ENCODE results near the gene TCF7L1. TPM values are rescaled to one million over a fixed set of nuclear protein-coding genes. Genes with fewer than 3 reads are reported as not detected.

The TCF7L1 gene
- total and polyA plus RNA-seq, 2 of the 13 experiments (the other 11 are each of a cell fraction or from before 2014, with no cell fraction given): 0.04 to 0.15 TPM

- FAIRE-seq (no peak), ATAC-seq (no peak), DNase-seq (ENCODE audit: low spot score) (no peak)
- no peak overlapping the region for H3K4me3 ChIP-seq (replicated peaks in 1 of 3; ENCODE audit: insufficient read depth in 1 of 3, low read depth in 2 of 3, low read length in 3 of 3)
- no TSS peak for BruUV-seq (replicated peaks)
- in situ Hi-C loops (cut with HindIII; ENCODE audit: extremely low pct_ligation_motif_present, low pct_unique_long_range_greater_than_20kb): no loop called here
- no peaks in the 10 kb centered on the region for H3K79me2 ChIP-seq (ENCODE audit: insufficient read depth, low read length)
- H4K20me1 ChIP-seq (ENCODE audit: insufficient read depth, low read length): no peaks in the 10 kb centered on the region
- H3K9me3 ChIP-seq (ENCODE audit: low read length): peaks cover 8% of the 10 kb centered on the region; the same call in 1 of the 2 replicates
- TF ChIP-seq ARID4A (CRISPR knock-in tag; IDR thresholded peaks at IDR 0.05; ENCODE audit: borderline replicate concordance) (no peak), ZNF367 (CRISPR knock-in tag; IDR thresholded peaks at IDR 0.05; ENCODE audit: borderline replicate concordance) (no peak), ZSCAN29 (CRISPR knock-in tag; conservative IDR thresholded peaks at IDR 0.05) (no peak), TGIF2 (CRISPR knock-in tag; IDR thresholded peaks at IDR 0.05) (no peak), ETV6 (CRISPR knock-in tag; conservative IDR thresholded peaks at IDR 0.05) (no peak), ZNF264 (CRISPR knock-in tag; IDR thresholded peaks at IDR 0.05) (no peak)
- no peaks in the 10 kb centered on the region for H3K36me3 ChIP-seq (replicated peaks in 1 of 2; ENCODE audit: control insufficient read depth in 1 of 2, insufficient read depth in 2 of 2, low read length in 2 of 2)
- no peak overlapping the region for H3K9ac ChIP-seq (ENCODE audit: insufficient read depth, low read depth, low read length)
- intact Hi-C loops (cut with micrococcal nuclease; ENCODE audit: unreplicated experiment): no loop called here
- ChIA-PET CTCF (ENCODE audit: low intra/inter-chr PET ratio, low total read pairs) (no interaction called here), POLR2A (no interaction called here)
- peaks cover 0 to 30% of the 10 kb centered on the region in 2 experiments; a peak in 1 of 5 replicates for H3K27me3 ChIP-seq (ENCODE audit: control insufficient read depth in 1 of 2, insufficient read depth in 2 of 2, low read length in 2 of 2)
- 0% methylated on average over 3 of the region's 3 CpGs for WGBS (ENCODE audit: low lambda C conversion rate)
- H3K27ac ChIP-seq (ENCODE audit: extremely low read length, insufficient read depth, low read length): no peak overlapping the region
- no peak overlapping the region for H3K4me2 ChIP-seq (ENCODE audit: low read depth, low read length)
- peaks cover 4% of the 10 kb centered on the region for H3K4me1 ChIP-seq (ENCODE audit: insufficient read depth, low read length)
- H2AFZ ChIP-seq (ENCODE audit: low read length): no peak overlapping the region
Observed at GRCh38 chr2:85169581-85169980, 36.4 kb downstream of the TCF7L1 start.

All from HepG2 (cell line).